GM12878 (cell line): ENCODE measurements around the gene SSH2. TPM values are rescaled to one million over a fixed set of nuclear protein-coding genes. Genes with fewer than 3 reads are reported as not detected.

ENCODE experiments used
- BACH1 ChIP-seq: fragments of 450-650 bp; IDR thresholded peaks from 2 replicates; pipeline ENCODE4 v1.6.1; 2017; ENCODE audit warnings: mild to moderate bottlenecking, borderline replicate concordance
- EED ChIP-seq: sonication (generic); IDR thresholded peaks from 2 replicates; pipeline ENCODE4 v1.6.1; 2016; ENCODE audit warnings: antibody characterized with exemption, low read depth
- MLLT1 ChIP-seq: fragments of 450-650 bp; IDR thresholded peaks from 2 replicates; pipeline ENCODE4 v1.6.1; 2016; ENCODE audit warnings: mild to moderate bottlenecking
- MYB ChIP-seq: fragments of 150-350 bp; IDR thresholded peaks from 2 replicates; pipeline ENCODE4 v1.6.1; 2014; ENCODE audit warnings: mild to moderate bottlenecking, low read depth, low read length, borderline replicate concordance
- NR2C2 ChIP-seq: IDR thresholded peaks from 2 replicates; pipeline ENCODE4 v1.6.1; 2011; ENCODE audit warnings: borderline replicate concordance, low read depth; ENCODE audit not compliant: control insufficient read depth, insufficient read length
- PKNOX1 ChIP-seq: fragments of 450-650 bp; IDR thresholded peaks from 2 replicates; pipeline ENCODE4 v1.6.1; 2016; ENCODE audit warnings: mild to moderate bottlenecking
- RELB ChIP-seq: fragments of 450-650 bp; IDR thresholded peaks from 2 replicates; pipeline ENCODE4 v1.6.1; 2017; ENCODE audit warnings: low read depth, mild to moderate bottlenecking, moderate library complexity
- SRF ChIP-seq, 2 experiments: IDR thresholded peaks; 2 replicates each; pipeline ENCODE4 v1.6.1; 2011; ENCODE audit warnings: low read depth in 2 of 2, low read length in 2 of 2, mild to moderate bottlenecking in 1 of 2, moderate library complexity in 1 of 2
- SUPT20H ChIP-seq: IDR thresholded peaks from 2 replicates; pipeline ENCODE4 v1.6.1; 2011; ENCODE audit warnings: low read depth, mild to moderate bottlenecking, low read length, moderate library complexity, borderline replicate concordance; ENCODE audit not compliant: control insufficient read depth
- TAF1 ChIP-seq: IDR thresholded peaks from 2 replicates; pipeline ENCODE4 v1.6.1; 2011; ENCODE audit warnings: mild to moderate bottlenecking, low read depth, low read length, borderline replicate concordance
- TCF3 ChIP-seq: IDR thresholded peaks from 2 replicates; pipeline ENCODE4 v1.6.1; 2012; ENCODE audit warnings: low read depth, mild to moderate bottlenecking, low read length, borderline replicate concordance; ENCODE audit not compliant: insufficient read depth
- ZBTB33 ChIP-seq: fragments of 450-650 bp; IDR thresholded peaks from 2 replicates; pipeline ENCODE4 v1.6.1; 2017; ENCODE audit warnings: mild to moderate bottlenecking
- ZNF622 ChIP-seq: fragments of 450-650 bp; IDR thresholded peaks from 2 replicates; pipeline ENCODE4 v1.6.1; 2017; ENCODE audit warnings: mild to moderate bottlenecking, inconsistent platforms
- ZSCAN29 ChIP-seq: fragments of 450-650 bp; IDR thresholded peaks from 2 replicates; pipeline ENCODE4 v1.6.1; 2017; ENCODE audit warnings: mild to moderate bottlenecking, moderate library complexity
- polyA plus RNA-seq, 11 experiments: library from polyadenylated mRNA; depleted of rRNA in 4 of 11; unstranded in 6 of 11; stranded (reverse) in 5 of 11; fragments of >200 nt; fragmentation: Nextera tagmentation in 4 of 11; fragmentation: Illumina TruSeq in 1 of 11; extraction: Ambion mirVana in 4 of 11; extraction: Trizol in 1 of 11; gene quantifications; 1 replicate in 1 of 11; 2 replicates in 10 of 11; pipeline versions ENCODE4 v1.2.1 to v1.2.3, GENCODE V29; 2011 to 2016; ENCODE audit warnings: inconsistent platforms in 2 of 11, missing spikeins in 2 of 11, low read depth in 1 of 11
- total RNA-seq, 4 experiments: library from RNA; depleted of rRNA in 3 of 4; stranded (reverse); fragments of >200 nt in 3 of 4; fragmentation: Illumina TruSeq in 1 of 4; extraction: Trizol in 1 of 4; gene quantifications; 2 replicates each; pipeline versions ENCODE4 v1.2.1 to v1.2.3, GENCODE V29; 2013 to 2021
- TF ChIP-seq, protein P1 (sequence below): IDR thresholded peaks from 2 replicates; pipeline ENCODE4 v1.6.1; 2012; ENCODE audit warnings: low read depth, low read length, improper control_type of control experiment
- TF ChIP-seq, protein P2 (sequence below): IDR thresholded peaks from 2 replicates; pipeline ENCODE4 v1.6.1; 2012; ENCODE audit warnings: improper control_type of control experiment, low read depth, low read length; ENCODE audit not compliant: insufficient replicate concordance

The SSH2 gene
- total and polyA plus RNA-seq, 10 of the 15 experiments (the other 5 are each of a cell fraction or from before 2014, with no cell fraction given), result 9.3 to 65.9 (median 34.0) TPM

DNA sequence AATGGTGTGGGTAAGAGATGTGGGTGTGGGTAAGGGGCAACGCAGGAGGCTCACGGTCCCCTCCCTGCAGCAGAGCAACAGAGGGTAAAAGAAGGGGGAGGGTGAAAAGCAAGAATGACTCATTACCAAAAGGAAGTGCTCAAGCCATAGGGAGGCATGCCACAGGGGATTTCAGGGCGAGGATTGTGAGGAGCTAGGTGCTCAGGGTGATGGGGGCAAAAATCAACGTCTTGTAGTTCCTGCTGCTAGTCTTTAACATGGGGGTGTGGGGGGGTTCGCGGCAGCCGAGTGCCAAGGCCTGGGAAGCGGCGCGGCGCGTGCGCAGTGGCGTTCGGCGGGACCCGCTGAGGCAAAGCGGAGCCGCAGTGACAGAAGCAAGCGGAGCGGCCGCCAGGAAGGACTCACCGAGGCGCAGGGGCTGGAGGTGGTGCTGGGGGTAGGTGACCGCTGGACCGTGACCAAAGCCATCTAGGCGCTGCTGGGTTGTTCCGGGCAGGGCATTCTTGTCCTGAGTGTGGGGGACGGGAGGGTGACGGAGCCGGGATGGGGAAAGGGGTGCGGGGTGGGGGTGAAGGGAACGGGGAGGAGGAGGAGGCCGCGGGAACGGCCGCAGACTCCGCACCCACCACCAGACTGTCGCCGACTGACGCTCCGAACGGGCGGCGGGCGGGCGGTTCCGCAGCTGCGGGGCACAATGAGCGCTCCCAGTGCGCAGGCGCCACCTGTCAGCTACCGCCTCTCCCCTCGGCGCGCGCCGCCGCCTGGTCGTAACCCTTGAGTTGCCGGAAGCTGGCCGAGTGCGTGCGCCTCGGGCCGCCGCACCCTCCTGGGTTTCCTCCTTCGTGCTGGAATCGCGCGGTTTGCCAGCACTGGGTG is at the start of gene SSH2 (continued):
- TF ChIP-seq ZBTB33 (no peak), TAF1 (peak; percentile 31; the same call in 1 of the 2 replicates), NR2C2 (no peak), TCF3 (0 out of 2 replicates have a peak, but pooled peaks have one; percentile 2), PKNOX1 (peak; percentile 70), EED (peak; percentile 81), BACH1 (no peak; the same call in 1 of the 2 replicates), ZNF622 (no peak), MLLT1 (peak; percentile 58; the same call in 1 of the 2 replicates), SRF (IDR thresholded peaks at IDR 0.05; ENCODE audit: low read depth in 2 of 2, low read length in 2 of 2) (0 out of 4 replicates have a peak, but pooled peaks of 1 of the 2 experiments have one; percentile 32), RELB (peak; percentile 59), SUPT20H (no peak), ZSCAN29 (no peak), MYB (no peak)
- TF ChIP-seq, protein P1, sequence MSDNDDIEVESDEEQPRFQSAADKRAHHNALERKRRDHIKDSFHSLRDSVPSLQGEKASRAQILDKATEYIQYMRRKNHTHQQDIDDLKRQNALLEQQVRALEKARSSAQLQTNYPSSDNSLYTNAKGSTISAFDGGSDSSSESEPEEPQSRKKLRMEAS, result peak; percentile 53
- TF ChIP-seq, protein P2, sequence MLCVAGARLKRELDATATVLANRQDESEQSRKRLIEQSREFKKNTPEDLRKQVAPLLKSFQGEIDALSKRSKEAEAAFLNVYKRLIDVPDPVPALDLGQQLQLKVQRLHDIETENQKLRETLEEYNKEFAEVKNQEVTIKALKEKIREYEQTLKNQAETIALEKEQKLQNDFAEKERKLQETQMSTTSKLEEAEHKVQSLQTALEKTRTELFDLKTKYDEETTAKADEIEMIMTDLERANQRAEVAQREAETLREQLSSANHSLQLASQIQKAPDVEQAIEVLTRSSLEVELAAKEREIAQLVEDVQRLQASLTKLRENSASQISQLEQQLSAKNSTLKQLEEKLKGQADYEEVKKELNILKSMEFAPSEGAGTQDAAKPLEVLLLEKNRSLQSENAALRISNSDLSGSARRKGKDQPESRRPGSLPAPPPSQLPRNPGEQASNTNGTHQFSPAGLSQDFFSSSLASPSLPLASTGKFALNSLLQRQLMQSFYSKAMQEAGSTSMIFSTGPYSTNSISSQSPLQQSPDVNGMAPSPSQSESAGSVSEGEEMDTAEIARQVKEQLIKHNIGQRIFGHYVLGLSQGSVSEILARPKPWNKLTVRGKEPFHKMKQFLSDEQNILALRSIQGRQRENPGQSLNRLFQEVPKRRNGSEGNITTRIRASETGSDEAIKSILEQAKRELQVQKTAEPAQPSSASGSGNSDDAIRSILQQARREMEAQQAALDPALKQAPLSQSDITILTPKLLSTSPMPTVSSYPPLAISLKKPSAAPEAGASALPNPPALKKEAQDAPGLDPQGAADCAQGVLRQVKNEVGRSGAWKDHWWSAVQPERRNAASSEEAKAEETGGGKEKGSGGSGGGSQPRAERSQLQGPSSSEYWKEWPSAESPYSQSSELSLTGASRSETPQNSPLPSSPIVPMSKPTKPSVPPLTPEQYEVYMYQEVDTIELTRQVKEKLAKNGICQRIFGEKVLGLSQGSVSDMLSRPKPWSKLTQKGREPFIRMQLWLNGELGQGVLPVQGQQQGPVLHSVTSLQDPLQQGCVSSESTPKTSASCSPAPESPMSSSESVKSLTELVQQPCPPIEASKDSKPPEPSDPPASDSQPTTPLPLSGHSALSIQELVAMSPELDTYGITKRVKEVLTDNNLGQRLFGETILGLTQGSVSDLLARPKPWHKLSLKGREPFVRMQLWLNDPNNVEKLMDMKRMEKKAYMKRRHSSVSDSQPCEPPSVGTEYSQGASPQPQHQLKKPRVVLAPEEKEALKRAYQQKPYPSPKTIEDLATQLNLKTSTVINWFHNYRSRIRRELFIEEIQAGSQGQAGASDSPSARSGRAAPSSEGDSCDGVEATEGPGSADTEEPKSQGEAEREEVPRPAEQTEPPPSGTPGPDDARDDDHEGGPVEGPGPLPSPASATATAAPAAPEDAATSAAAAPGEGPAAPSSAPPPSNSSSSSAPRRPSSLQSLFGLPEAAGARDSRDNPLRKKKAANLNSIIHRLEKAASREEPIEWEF, result no peak
